ENCODE measurements around the gene OR4D9. TPM values are rescaled to one million over a fixed set of nuclear protein-coding genes. Genes with fewer than 3 reads are reported as not detected.

The OR4D9 gene
- total RNA-seq, 1 experiment from 2014 or later, result not detected

DNA sequence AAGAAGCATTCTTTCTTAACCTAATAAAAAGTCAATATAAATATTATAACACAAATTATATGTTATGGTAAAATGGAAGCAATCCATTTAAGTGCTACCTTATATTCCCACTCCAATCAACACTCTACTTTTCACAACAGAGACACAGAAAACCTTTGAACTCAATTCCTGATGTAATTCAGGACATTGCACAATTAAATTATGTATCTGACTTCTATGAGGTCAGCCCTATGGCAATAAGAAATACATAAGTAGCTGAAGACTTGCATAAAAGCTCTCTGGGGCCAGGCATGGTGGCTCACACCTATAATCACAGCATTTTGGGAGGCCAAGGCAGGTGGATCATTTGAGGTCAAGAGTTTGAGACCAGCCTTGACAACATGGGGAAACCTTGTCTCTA lies 31.4 kb upstream of the OR4D9 start:
- BruUV-seq (replicated peaks), result no TSS peak
- no peak overlapping the region for H3K27ac Mint-ChIP-seq (ENCODE audit: low read depth, unreplicated experiment)
- POLR2A ChIA-PET, result no interaction called here
- DNase-seq (ENCODE audit: unreplicated experiment), result no peak
- no peaks in the 10 kb centered on the region for H3K36me3 Mint-ChIP-seq (ENCODE audit: insufficient read depth, unreplicated experiment)
- CTCF ChIA-PET, result interaction anchor here (0.6 kb wide), 1 partner anchor 34 kb away, joined by 3 read pairs; no protein-coding TSS in a partner anchor
- no peaks in the 10 kb centered on the region for H3K9me3 Mint-ChIP-seq (ENCODE audit: unreplicated experiment)
- intact Hi-C loops (cut with micrococcal nuclease), result no loop called here
- H3K4me1 Mint-ChIP-seq (ENCODE audit: insufficient read depth, unreplicated experiment), result no peaks in the 10 kb centered on the region
- H3K4me3 Mint-ChIP-seq (ENCODE audit: unreplicated experiment), result no peak overlapping the region
- H3K27me3 Mint-ChIP-seq (ENCODE audit: insufficient read depth, unreplicated experiment), result peaks cover 43% of the 10 kb centered on the region
- TF ChIP-seq, protein P1, sequence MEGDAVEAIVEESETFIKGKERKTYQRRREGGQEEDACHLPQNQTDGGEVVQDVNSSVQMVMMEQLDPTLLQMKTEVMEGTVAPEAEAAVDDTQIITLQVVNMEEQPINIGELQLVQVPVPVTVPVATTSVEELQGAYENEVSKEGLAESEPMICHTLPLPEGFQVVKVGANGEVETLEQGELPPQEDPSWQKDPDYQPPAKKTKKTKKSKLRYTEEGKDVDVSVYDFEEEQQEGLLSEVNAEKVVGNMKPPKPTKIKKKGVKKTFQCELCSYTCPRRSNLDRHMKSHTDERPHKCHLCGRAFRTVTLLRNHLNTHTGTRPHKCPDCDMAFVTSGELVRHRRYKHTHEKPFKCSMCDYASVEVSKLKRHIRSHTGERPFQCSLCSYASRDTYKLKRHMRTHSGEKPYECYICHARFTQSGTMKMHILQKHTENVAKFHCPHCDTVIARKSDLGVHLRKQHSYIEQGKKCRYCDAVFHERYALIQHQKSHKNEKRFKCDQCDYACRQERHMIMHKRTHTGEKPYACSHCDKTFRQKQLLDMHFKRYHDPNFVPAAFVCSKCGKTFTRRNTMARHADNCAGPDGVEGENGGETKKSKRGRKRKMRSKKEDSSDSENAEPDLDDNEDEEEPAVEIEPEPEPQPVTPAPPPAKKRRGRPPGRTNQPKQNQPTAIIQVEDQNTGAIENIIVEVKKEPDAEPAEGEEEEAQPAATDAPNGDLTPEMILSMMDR (IDR thresholded peaks at IDR 0.05; ENCODE audit: unreplicated experiment), result no peak

DNA sequence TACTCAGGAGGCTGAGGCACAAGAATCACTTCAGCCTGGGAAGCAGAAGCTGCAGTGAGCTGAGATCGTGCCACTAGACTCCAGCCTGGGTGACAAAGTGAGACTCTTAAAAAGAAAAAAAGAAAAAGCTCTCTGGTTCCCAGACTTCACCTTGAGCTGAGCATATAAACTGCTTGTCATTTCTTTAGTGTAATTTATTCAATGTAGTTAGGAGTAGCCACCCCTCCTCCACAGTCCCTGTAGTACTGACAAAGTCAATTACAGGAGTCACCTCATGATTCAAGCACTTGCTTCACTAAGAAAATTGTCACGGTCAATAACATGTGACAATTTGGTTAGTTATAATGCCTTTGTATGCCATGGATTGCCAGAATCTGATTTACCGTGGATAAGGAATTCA lies 31.0 kb upstream of the OR4D9 start:
- Mint-ChIP-seq H3K9me3 (ENCODE audit: unreplicated experiment) (no peaks in the 10 kb centered on the region), H3K27ac (ENCODE audit: low read depth, unreplicated experiment) (no peak overlapping the region), H3K4me3 (ENCODE audit: unreplicated experiment) (no peak overlapping the region), H3K4me1 (ENCODE audit: insufficient read depth, unreplicated experiment) (no peaks in the 10 kb centered on the region), H3K27me3 (ENCODE audit: insufficient read depth, unreplicated experiment) (peaks cover 47% of the 10 kb centered on the region), H3K36me3 (ENCODE audit: insufficient read depth, unreplicated experiment) (no peaks in the 10 kb centered on the region)
- no TSS peak for BruUV-seq (replicated peaks)
- ChIA-PET CTCF (no interaction called here), POLR2A (no interaction called here)
- TF ChIP-seq, protein P1 (IDR thresholded peaks at IDR 0.05; ENCODE audit: unreplicated experiment), result no peak
- DNase-seq (ENCODE audit: unreplicated experiment), result no peak
- intact Hi-C loops (cut with micrococcal nuclease), result no loop called here

DNA sequence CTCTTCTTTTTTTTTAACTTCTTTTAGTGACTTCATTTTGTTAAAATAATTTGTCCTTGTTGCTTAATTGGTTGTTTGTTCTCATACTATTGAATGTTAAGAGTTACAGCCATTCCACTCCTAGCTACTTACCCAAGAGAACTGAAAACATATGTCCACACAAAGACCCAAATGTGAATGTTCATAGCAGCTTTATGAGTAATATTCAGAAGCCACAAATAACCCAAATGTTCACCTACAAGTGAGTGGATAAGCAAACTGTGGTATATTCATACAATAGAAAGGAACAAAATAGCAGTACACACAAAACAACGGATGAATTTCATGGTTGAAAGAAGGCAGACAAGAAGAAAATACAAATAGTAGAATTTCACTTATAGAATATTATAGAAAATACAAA lies 9.4 kb upstream of the OR4D9 start:
- no peaks in the 10 kb centered on the region for H3K4me1 Mint-ChIP-seq (ENCODE audit: insufficient read depth, unreplicated experiment)
- H3K9me3 Mint-ChIP-seq (ENCODE audit: unreplicated experiment), result peaks cover 13% of the 10 kb centered on the region
- POLR2A ChIA-PET, result no interaction called here
- no peaks in the 10 kb centered on the region for H3K36me3 Mint-ChIP-seq (ENCODE audit: insufficient read depth, unreplicated experiment)
- H3K27ac Mint-ChIP-seq (ENCODE audit: low read depth, unreplicated experiment), result no peak overlapping the region
- peaks cover 40% of the 10 kb centered on the region for H3K27me3 Mint-ChIP-seq (ENCODE audit: insufficient read depth, unreplicated experiment)
- H3K4me3 Mint-ChIP-seq (ENCODE audit: unreplicated experiment), result no peak overlapping the region
- no peak for DNase-seq (ENCODE audit: unreplicated experiment)
- CTCF ChIA-PET, result no interaction called here
- TF ChIP-seq, protein P1 (IDR thresholded peaks at IDR 0.05; ENCODE audit: unreplicated experiment), result no peak
- BruUV-seq (replicated peaks), result no TSS peak
- intact Hi-C loops (cut with micrococcal nuclease), result no loop called here

DNA sequence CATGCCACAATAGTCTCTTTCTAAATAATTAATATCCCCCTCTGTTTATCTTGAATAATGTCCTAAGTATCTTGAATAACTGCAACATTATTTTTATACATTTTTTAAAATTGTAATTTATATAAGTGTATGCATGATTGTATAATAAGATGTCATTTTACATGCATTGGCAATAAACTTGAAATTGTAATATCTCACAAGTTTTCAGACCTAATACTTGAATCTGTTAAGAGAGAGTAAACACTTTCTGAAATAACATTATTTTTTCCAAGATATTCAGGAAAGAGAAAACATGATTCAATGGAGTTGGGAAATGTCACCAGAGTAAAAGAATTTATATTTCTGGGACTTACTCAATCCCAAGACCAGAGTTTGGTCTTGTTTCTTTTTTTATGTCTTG lies 8.1 kb upstream of the OR4D9 start, which contains the start of gene OR4D11:
TSS of gene OR4D11 (plus strand) at position 301 of the 400 bp plus-strand sequence. CDS start at position 301, 0 bp downstream.
- POLR2A ChIA-PET, result no interaction called here
- H3K9me3 Mint-ChIP-seq (ENCODE audit: unreplicated experiment), result peaks cover 13% of the 10 kb centered on the region
- no peaks in the 10 kb centered on the region for H3K36me3 Mint-ChIP-seq (ENCODE audit: insufficient read depth, unreplicated experiment)
- intact Hi-C loops (cut with micrococcal nuclease), result no loop called here
- no peak within 1 kb of the TSS for H3K27ac Mint-ChIP-seq (ENCODE audit: low read depth, unreplicated experiment)
- BruUV-seq (replicated peaks), result no TSS peak
- H3K27me3 Mint-ChIP-seq (ENCODE audit: insufficient read depth, unreplicated experiment), result peaks cover 33% of the 10 kb centered on the region
- no peak within 1 kb of the TSS for H3K4me3 Mint-ChIP-seq (ENCODE audit: unreplicated experiment)
- TF ChIP-seq, protein P1 (IDR thresholded peaks at IDR 0.05; ENCODE audit: unreplicated experiment), result no peak
- CTCF ChIA-PET, result no interaction called here
- no peaks in the 10 kb centered on the region for H3K4me1 Mint-ChIP-seq (ENCODE audit: insufficient read depth, unreplicated experiment)
- no peak for DNase-seq (ENCODE audit: unreplicated experiment)

Data from MCF 10A (cell line).